Caco-2 (cell line): Measurements from ENCODE around the gene HOXB2. TPM values are rescaled to one million over a fixed set of nuclear protein-coding genes. Genes with fewer than 3 reads are reported as not detected.

Experiments used
- BruUV-seq: library from RNA; stranded (reverse); fragments of 400-500 nt; replicated peaks from 2 replicates; lab custom pipeline; 2021; lab: Mats Ljungman, UMichigan
- CTCF ChIA-PET: fragments of 300-600 bp; sonication (Branson Sonifier 250); formaldehyde crosslinking; loops from one replicate; lab custom pipeline; 2022; ENCODE audit warnings: antibody characterized with exemption; lab: Charles Lee
- POLR2A ChIA-PET: fragments of 300-600 bp; sonication (Branson Sonifier 250); formaldehyde crosslinking; loops from one replicate; lab custom pipeline; 2022; ENCODE audit warnings: antibody characterized with exemption; lab: Charles Lee
- DNase-seq, 2 experiments: peaks; one replicate each; pipeline versions ENCODE4 v3.0.0 to v3.0.0-alpha.2; 2020 to 2022
- H3K27me3 ChIP-seq: replicated peaks from 2 replicates; pipeline ENCODE4 v1.6.0; 2011; ENCODE audit warnings: low read length; ENCODE audit not compliant: control insufficient read depth, insufficient read depth
- H3K36me3 ChIP-seq: 2 replicates; pipeline ENCODE4 v1.5.1; 2011; ENCODE audit warnings: low read length; ENCODE audit not compliant: control insufficient read depth, insufficient read depth
- H3K4me1 ChIP-seq: fragments of 250-450 bp; sonication (Bioruptor Pico); 2 replicates; pipeline ENCODE4 v1.5.1; 2020; ENCODE audit warnings: mild to moderate bottlenecking
- H3K4me3 ChIP-seq: 2 replicates; pipeline ENCODE4 v1.5.1; 2011; ENCODE audit warnings: low read depth, mild to moderate bottlenecking, control low read depth, low read length
- H3K9me3 ChIP-seq: fragments of 250-450 bp; sonication (Bioruptor Pico); 2 replicates; pipeline ENCODE4 v1.5.1; 2020; ENCODE audit warnings: mild to moderate bottlenecking, moderate library complexity
- H3K27ac Mint-ChIP-seq: one replicate; pipeline ENCODE4 v1.8.0; 2022; ENCODE audit warnings: mixed read lengths; ENCODE audit not compliant: unreplicated experiment
- H3K27me3 Mint-ChIP-seq: one replicate; pipeline ENCODE4 v1.8.0; 2022; ENCODE audit warnings: mixed read lengths; ENCODE audit not compliant: insufficient read depth, unreplicated experiment
- H3K36me3 Mint-ChIP-seq: one replicate; pipeline ENCODE4 v1.8.0; 2022; ENCODE audit warnings: mild to moderate bottlenecking, mixed read lengths; ENCODE audit not compliant: insufficient read depth, unreplicated experiment
- H3K4me1 Mint-ChIP-seq: one replicate; pipeline ENCODE4 v1.8.0; 2022; ENCODE audit warnings: low read depth, mixed read lengths; ENCODE audit not compliant: unreplicated experiment
- H3K4me3 Mint-ChIP-seq: one replicate; pipeline ENCODE4 v1.8.0; 2022; ENCODE audit warnings: mild to moderate bottlenecking, moderate library complexity, mixed read lengths; ENCODE audit not compliant: unreplicated experiment
- H3K9me3 Mint-ChIP-seq: one replicate; pipeline ENCODE4 v1.8.0; 2022; ENCODE audit warnings: mixed read lengths; ENCODE audit not compliant: unreplicated experiment
- intact Hi-C: fragments of 100-400 bp; cut with micrococcal nuclease; formaldehyde crosslinking; loops from one replicate; pipeline ENCODE4 v1.10.0; 2022; ENCODE audit not compliant: unreplicated experiment
- total RNA-seq: library from RNA; stranded (reverse); gene quantifications from 2 replicates; pipeline ENCODE4 v1.2.3, GENCODE V29; 2022
- TF ChIP-seq, protein P1 (sequence below), 2 experiments: fragments of 200-600 bp in 1 of 2; IDR thresholded peaks; 1 replicate in 1 of 2; 2 replicates in 1 of 2; pipeline versions ENCODE4 v1.5.1 to v1.8.0; 2011 to 2022; ENCODE audit warnings: antibody characterized with exemption in 1 of 2, control low read depth in 1 of 2, inconsistent platforms in 1 of 2, low read depth in 1 of 2, low read length in 1 of 2, mild to moderate bottlenecking in 1 of 2, moderate library complexity in 1 of 2; ENCODE audit not compliant: insufficient read depth in 1 of 2, severe bottlenecking in 1 of 2, unreplicated experiment in 1 of 2

HOXB2 gene
- total RNA-seq, 1 experiment from 2014 or later = 1.1 TPM

DNA sequence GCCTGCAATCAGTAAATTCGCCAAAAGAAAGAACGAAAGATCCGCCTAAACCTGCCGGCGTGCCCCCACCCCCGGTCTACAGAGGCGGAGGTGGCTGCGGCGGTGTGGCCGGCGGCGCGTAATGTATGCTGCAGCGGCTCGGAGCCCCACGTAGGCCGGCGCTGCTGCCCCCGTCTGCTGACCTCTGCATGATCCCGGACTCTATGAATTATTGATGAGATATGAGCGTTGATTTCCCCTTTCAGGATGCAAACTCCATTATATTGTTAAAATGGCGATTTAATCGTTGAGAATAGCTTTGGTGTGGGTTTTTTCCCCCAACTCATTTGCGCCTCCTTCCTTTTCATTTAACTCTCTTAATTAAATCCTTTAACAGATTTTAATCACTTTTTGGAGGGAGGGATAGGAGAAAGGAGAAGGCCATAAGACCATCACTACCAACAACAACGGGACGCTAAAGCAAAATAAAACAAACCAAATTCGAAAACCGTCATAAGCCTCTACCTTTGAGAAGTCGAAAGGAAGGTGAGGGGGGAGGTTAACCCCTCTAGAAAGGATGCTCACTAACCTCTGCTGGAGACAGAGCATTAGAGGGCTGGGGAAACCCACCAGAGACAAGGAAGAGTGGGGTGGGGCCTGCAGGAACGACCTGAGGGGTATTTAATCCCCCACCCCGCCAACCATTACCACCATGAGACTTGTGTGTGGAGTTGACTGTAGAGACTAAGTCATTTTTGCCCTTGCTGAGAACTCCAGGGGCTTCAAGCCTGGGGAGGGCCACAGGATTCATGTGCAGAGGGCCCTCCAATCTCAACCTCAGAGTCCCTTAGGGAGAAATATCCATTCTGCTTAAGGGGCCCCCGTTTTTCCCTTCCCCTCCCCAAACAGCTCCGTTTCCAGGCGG is 41.7 kb upstream of the HOXB2 start:
- no peak for DNase-seq
- BruUV-seq = no TSS peak
- peaks cover 22% of the 10 kb centered on the region for H3K4me1 Mint-ChIP-seq
- no peaks in the 10 kb centered on the region for H3K9me3 Mint-ChIP-seq
- Histone ChIP-seq H3K36me3 (no peaks in the 10 kb centered on the region), H3K9me3 (no peaks in the 10 kb centered on the region), H3K4me3 (no peak overlapping the region), H3K27me3 (peaks cover 12% of the 10 kb centered on the region), H3K4me1 (peaks cover 21% of the 10 kb centered on the region)
- no peak overlapping the region for H3K4me3 Mint-ChIP-seq
- ChIA-PET POLR2A (no interaction called here), CTCF (interaction anchor here (0.6 to 2.8 kb wide), 4 partner anchors 15 to 86 kb away, joined by 3 to 13 read pairs (median 6); no protein-coding TSS in a partner anchor)
- TF ChIP-seq, protein P1, sequence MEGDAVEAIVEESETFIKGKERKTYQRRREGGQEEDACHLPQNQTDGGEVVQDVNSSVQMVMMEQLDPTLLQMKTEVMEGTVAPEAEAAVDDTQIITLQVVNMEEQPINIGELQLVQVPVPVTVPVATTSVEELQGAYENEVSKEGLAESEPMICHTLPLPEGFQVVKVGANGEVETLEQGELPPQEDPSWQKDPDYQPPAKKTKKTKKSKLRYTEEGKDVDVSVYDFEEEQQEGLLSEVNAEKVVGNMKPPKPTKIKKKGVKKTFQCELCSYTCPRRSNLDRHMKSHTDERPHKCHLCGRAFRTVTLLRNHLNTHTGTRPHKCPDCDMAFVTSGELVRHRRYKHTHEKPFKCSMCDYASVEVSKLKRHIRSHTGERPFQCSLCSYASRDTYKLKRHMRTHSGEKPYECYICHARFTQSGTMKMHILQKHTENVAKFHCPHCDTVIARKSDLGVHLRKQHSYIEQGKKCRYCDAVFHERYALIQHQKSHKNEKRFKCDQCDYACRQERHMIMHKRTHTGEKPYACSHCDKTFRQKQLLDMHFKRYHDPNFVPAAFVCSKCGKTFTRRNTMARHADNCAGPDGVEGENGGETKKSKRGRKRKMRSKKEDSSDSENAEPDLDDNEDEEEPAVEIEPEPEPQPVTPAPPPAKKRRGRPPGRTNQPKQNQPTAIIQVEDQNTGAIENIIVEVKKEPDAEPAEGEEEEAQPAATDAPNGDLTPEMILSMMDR (IDR thresholded peaks at IDR 0.05; ENCODE audit: insufficient read depth in 1 of 2, low read depth in 1 of 2, low read length in 1 of 2, severe bottlenecking in 1 of 2, unreplicated experiment in 1 of 2) = no peak
- no peaks in the 10 kb centered on the region for H3K36me3 Mint-ChIP-seq
- no peak overlapping the region for H3K27ac Mint-ChIP-seq
- H3K27me3 Mint-ChIP-seq = peaks cover 37% of the 10 kb centered on the region
- intact Hi-C loops = no loop called here

DNA sequence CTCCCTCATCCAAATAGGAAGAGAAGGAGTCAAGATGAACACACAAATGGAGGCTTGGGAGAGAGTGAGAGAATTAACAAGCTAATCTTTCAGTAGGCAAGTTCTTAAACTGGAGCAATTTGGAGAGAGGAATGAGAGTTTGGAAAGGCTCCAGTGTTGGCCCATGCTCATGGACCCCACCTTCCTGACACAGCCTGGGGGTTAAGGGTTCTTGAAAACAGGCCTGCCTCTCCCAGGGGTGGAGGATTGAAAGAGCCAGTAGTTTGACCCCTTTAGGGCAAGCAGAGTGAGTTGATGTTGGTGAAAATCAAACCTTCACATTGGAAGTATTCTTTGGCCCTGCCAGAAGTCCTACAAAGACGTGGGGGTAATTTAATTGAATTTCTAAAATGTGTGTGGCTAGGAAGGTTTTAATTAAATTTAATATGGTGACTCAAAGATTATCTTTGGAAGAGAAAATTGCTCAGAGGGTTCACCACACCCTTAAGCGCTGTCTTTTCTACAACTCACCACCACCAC is 39.4 kb upstream of the HOXB2 start:
- ChIA-PET POLR2A (no interaction called here), CTCF (interaction anchor here (1.0 kb wide), 2 partner anchors 91 to 110 kb away, joined by 3 to 6 read pairs; no protein-coding TSS in a partner anchor)
- no peak overlapping the region for H3K4me3 ChIP-seq
- BruUV-seq = no TSS peak
- Mint-ChIP-seq H3K36me3 (no peaks in the 10 kb centered on the region), H3K4me3 (no peak overlapping the region), H3K9me3 (no peaks in the 10 kb centered on the region), H3K27ac (no peak overlapping the region), H3K27me3 (peaks cover 40% of the 10 kb centered on the region), H3K4me1 (peaks cover 40% of the 10 kb centered on the region)
- H3K36me3 ChIP-seq = no peaks in the 10 kb centered on the region
- no peaks in the 10 kb centered on the region for H3K9me3 ChIP-seq
- H3K4me1 ChIP-seq = peaks cover 28% of the 10 kb centered on the region
- TF ChIP-seq, protein P1 (IDR thresholded peaks at IDR 0.05; ENCODE audit: insufficient read depth in 1 of 2, low read depth in 1 of 2, low read length in 1 of 2, severe bottlenecking in 1 of 2, unreplicated experiment in 1 of 2) = no peak
- intact Hi-C loops = no loop called here
- DNase-seq = no peak
- H3K27me3 ChIP-seq = peaks cover 14% of the 10 kb centered on the region

DNA sequence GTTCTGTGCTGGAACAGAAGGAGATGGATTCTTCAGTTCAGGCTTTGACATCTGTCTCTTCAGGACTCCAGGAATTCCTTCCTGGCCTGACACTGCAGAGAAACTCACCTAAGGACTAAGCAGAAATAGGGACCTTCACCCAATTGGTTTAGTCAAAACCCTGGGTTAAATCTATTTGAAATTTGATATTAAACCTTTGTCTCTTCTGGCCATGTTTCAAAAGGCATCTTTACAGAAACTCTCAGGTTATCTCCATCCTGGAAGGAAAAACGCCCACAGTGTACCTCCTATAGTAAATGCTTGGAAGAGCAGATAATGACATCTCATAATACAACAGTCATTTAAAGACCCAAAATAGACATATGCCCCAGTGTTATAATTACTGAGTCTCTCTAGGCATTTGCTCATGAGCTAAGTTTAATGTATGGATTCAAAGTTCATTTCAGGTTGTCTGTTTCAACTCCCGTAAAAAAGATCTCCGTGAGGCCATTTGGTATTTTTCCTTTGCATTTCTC is 38.9 kb upstream of the HOXB2 start:
- peaks cover 14% of the 10 kb centered on the region for H3K27me3 ChIP-seq
- H3K36me3 ChIP-seq = no peaks in the 10 kb centered on the region
- peaks cover 3% of the 10 kb centered on the region for H3K36me3 Mint-ChIP-seq
- H3K9me3 Mint-ChIP-seq = no peaks in the 10 kb centered on the region
- peaks cover 45% of the 10 kb centered on the region for H3K4me1 Mint-ChIP-seq
- H3K27me3 Mint-ChIP-seq = peaks cover 45% of the 10 kb centered on the region
- TF ChIP-seq, protein P1 (IDR thresholded peaks at IDR 0.05; ENCODE audit: insufficient read depth in 1 of 2, low read depth in 1 of 2, low read length in 1 of 2, severe bottlenecking in 1 of 2, unreplicated experiment in 1 of 2) = no peak
- no peak overlapping the region for H3K27ac Mint-ChIP-seq
- POLR2A ChIA-PET = no interaction called here
- no peak overlapping the region for H3K4me3 Mint-ChIP-seq
- no peak overlapping the region for H3K4me3 ChIP-seq
- H3K9me3 ChIP-seq = no peaks in the 10 kb centered on the region
- H3K4me1 ChIP-seq = peaks cover 34% of the 10 kb centered on the region
- no TSS peak for BruUV-seq
- no peak for DNase-seq
- intact Hi-C loops = no loop called here
- CTCF ChIA-PET = interaction anchor here (1.0 kb wide), 3 partner anchors 86 to 109 kb away, joined by 3 to 6 read pairs (median 3); no protein-coding TSS in a partner anchor
